ENCODE data around the gene MAGEA12. TPM values are rescaled to one million over a fixed set of nuclear protein-coding genes. Genes with fewer than 3 reads are reported as not detected.
"Not testable (repeated sequence)": the region's sequence is repeated elsewhere in the genome, so short reads cannot be mapped to it uniquely, and the experiment has no call there.

Gene MAGEA12
- polyA plus RNA-seq, 3 donors = not detected

- not testable (repeated sequence) for DNase-seq (ENCODE audit: extremely low read depth in 1 of 11, low read depth in 9 of 11, low spot score in 4 of 11)
Measured at GRCh38 chrX:152758918-152759317, 25.4 kb downstream of the MAGEA12 start, which contains the start of gene CSAG3. TSS of gene CSAG3 (plus strand) at chrX:152759218.

GRCh38 chrX:152759544-152759943 lies 26.0 kb downstream of the MAGEA12 start:
- DNase-seq (ENCODE audit: extremely low read depth in 1 of 11, low read depth in 9 of 11, low spot score in 4 of 11) = not testable (repeated sequence)

GRCh38 chrX:152761582-152761981 lies 28.0 kb downstream of the MAGEA12 start:
- not testable (repeated sequence) for DNase-seq (ENCODE audit: extremely low read depth in 1 of 11, low read depth in 9 of 11, low spot score in 4 of 11)

- DNase-seq (ENCODE audit: extremely low read depth in 1 of 11, low read depth in 9 of 11, low spot score in 4 of 11) = not testable (repeated sequence)
Measured at GRCh38 chrX:152766562-152766961, 33.0 kb downstream of the MAGEA12 start.

- not testable (repeated sequence) for DNase-seq (ENCODE audit: extremely low read depth in 1 of 11, low read depth in 9 of 11, low spot score in 4 of 11)
Measured at GRCh38 chrX:152769549-152770289, 36.2 kb downstream of the MAGEA12 start, which contains the start of gene MAGEA6. TSS of gene MAGEA6 (minus strand) at chrX:152769689. CDS start at chrX:152767650, 2,039 bp downstream.

GRCh38 chrX:152787062-152787461 lies 53.5 kb downstream of the MAGEA12 start:
- DNase-seq (ENCODE audit: extremely low read depth in 1 of 11, low read depth in 9 of 11, low spot score in 4 of 11) = not testable (repeated sequence)

Other genes with a start within 250 kb of the MAGEA12 start
- gene GABRQ, start 95.9 kb upstream of the MAGEA12 start, polyA plus RNA-seq (ENCODE audit: insufficient read length in 3 of 3) = 1 to 10 TPM; 1.2 to 1.6 (median 1.3) TPM
- gene MAGEA3, start 35.0 kb upstream of the MAGEA12 start, polyA plus RNA-seq (ENCODE audit: insufficient read length in 3 of 3) = not detected
- not detected for gene CSAG2, start 24.5 kb upstream of the MAGEA12 start, polyA plus RNA-seq (ENCODE audit: insufficient read length in 3 of 3)
- gene MAGEA2B, start 19.1 kb upstream of the MAGEA12 start, polyA plus RNA-seq (ENCODE audit: insufficient read length in 3 of 3) = not detected
- not detected for gene CSAG1, start within 50 bp of the MAGEA12 start, polyA plus RNA-seq (ENCODE audit: insufficient read length in 3 of 3)
- not detected for gene MAGEA2, start 20.1 kb downstream of the MAGEA12 start, polyA plus RNA-seq (ENCODE audit: insufficient read length in 3 of 3)
- not detected for gene CSAG3, start 25.5 kb downstream of the MAGEA12 start, polyA plus RNA-seq (ENCODE audit: insufficient read length in 3 of 3)
- not detected for gene MAGEA6, start 35.9 kb downstream of the MAGEA12 start, polyA plus RNA-seq (ENCODE audit: insufficient read length in 3 of 3)
- gene CETN2, start 97.0 kb downstream of the MAGEA12 start, polyA plus RNA-seq (ENCODE audit: insufficient read length in 3 of 3) = 100 to 1,000 TPM; 114 to 130 (median 114) TPM
- gene NSDHL, start 97.3 kb downstream of the MAGEA12 start, polyA plus RNA-seq (ENCODE audit: insufficient read length in 3 of 3) = 10 to 100 TPM; 30.0 to 32.8 (median 30.9) TPM
- gene ZNF185, start 164.3 kb downstream of the MAGEA12 start, polyA plus RNA-seq (ENCODE audit: insufficient read length in 3 of 3) = 10 to 100 TPM; 37.3 to 52.4 (median 48.5) TPM

Data from renal cortex interstitium (tissue), 11 donors.